GM23338 (cell line): ENCODE data around the gene NEDD4. TPM values are rescaled to one million over a fixed set of nuclear protein-coding genes. Genes with fewer than 3 reads are reported as not detected.

Experiments
- ATAC-seq: fragments of 200-7000 bp; cut with Tn5 transposase; 3 replicates; pipeline ENCODE4 v1.9.1; 2020
- DNase-seq: peaks from one replicate; pipeline ENCODE4 v3.0.0-alpha.2; 2015; ENCODE audit warnings: low spot score
- H2AFZ ChIP-seq: fragments of 200-600 bp; sonication (generic); 2 replicates; pipeline ENCODE4 v1.8.0; 2016; ENCODE audit warnings: antibody characterized with exemption, mild to moderate bottlenecking, moderate library complexity
- H3F3A ChIP-seq: fragments of 200-600 bp; sonication (generic); replicated peaks from 2 replicates; pipeline ENCODE4 v1.8.0; 2017; ENCODE audit warnings: antibody characterized with exemption, mixed run types, low read depth
- H3K27ac ChIP-seq: fragments of 200-600 bp; sonication (generic); 2 replicates; pipeline ENCODE4 v1.6.1; 2016; ENCODE audit warnings: low read depth
- H3K27me3 ChIP-seq: fragments of 200-600 bp; sonication (generic); 2 replicates; pipeline ENCODE4 v1.8.0; 2016; ENCODE audit warnings: mild to moderate bottlenecking, mixed run types, moderate library complexity; ENCODE audit not compliant: insufficient read depth
- H3K36me3 ChIP-seq: fragments of 200-600 bp; sonication (generic); 2 replicates; pipeline ENCODE4 v1.8.0; 2016; ENCODE audit warnings: mild to moderate bottlenecking; ENCODE audit not compliant: insufficient read depth
- H3K4me1 ChIP-seq: fragments of 200-600 bp; sonication (generic); 2 replicates; pipeline ENCODE4 v1.8.0; 2016; ENCODE audit warnings: mild to moderate bottlenecking, moderate library complexity; ENCODE audit not compliant: insufficient read depth
- H3K4me2 ChIP-seq: fragments of 200-600 bp; sonication (generic); 2 replicates; pipeline ENCODE4 v1.7.1; 2017; ENCODE audit warnings: mixed run types
- H3K4me3 ChIP-seq: fragments of 200-600 bp; sonication (generic); 2 replicates; pipeline ENCODE4 v1.6.1; 2016; ENCODE audit warnings: mixed run types
- H3K79me2 ChIP-seq: fragments of 200-600 bp; sonication (generic); replicated peaks from 2 replicates; pipeline ENCODE4 v1.8.0; 2017; ENCODE audit warnings: mild to moderate bottlenecking; ENCODE audit not compliant: insufficient read depth
- H3K9me2 ChIP-seq: fragments of 200-600 bp; sonication (generic); 2 replicates; pipeline ENCODE4 v1.8.0; 2017; ENCODE audit not compliant: insufficient read depth
- H4K20me1 ChIP-seq: fragments of 200-600 bp; sonication (generic); replicated peaks from 2 replicates; pipeline ENCODE4 v1.8.0; 2017; ENCODE audit warnings: mild to moderate bottlenecking; ENCODE audit not compliant: insufficient read depth
- H3K27ac Mint-ChIP-seq: 2 replicates; pipeline ENCODE4 v1.8.0; 2020; ENCODE audit warnings: inconsistent platforms, mild to moderate bottlenecking, moderate library complexity, mixed read lengths
- H3K27me3 Mint-ChIP-seq: 3 replicates; pipeline ENCODE4 v1.8.0; 2022; ENCODE audit warnings: low read depth, mild to moderate bottlenecking, moderate library complexity, mixed read lengths, inconsistent platforms; ENCODE audit not compliant: insufficient read depth, poor library complexity
- H3K36me3 Mint-ChIP-seq: 3 replicates; pipeline ENCODE4 v1.8.0; 2021; ENCODE audit warnings: low read depth, mild to moderate bottlenecking, inconsistent platforms, moderate library complexity, mixed read lengths
- H3K4me1 Mint-ChIP-seq: 3 replicates; pipeline ENCODE4 v1.8.0; 2020; ENCODE audit warnings: mild to moderate bottlenecking, inconsistent platforms, mixed read lengths
- H3K4me3 Mint-ChIP-seq: 3 replicates; pipeline ENCODE4 v1.8.0; 2021; ENCODE audit warnings: moderate library complexity, mild to moderate bottlenecking, inconsistent platforms, mixed read lengths
- H3K9me3 Mint-ChIP-seq: 3 replicates; pipeline ENCODE4 v1.8.0; 2020; ENCODE audit warnings: moderate library complexity, mild to moderate bottlenecking, inconsistent platforms, mixed read lengths
- CTCF ChIP-seq, 2 experiments: fragments of 200-600 bp in 1 of 2; sonication (generic) in 1 of 2; conservative IDR thresholded peaks; 2 replicates each; pipeline versions ENCODE4 v1.5.1 to v1.6.1; 2016 to 2017; ENCODE audit warnings: antibody characterized with exemption in 2 of 2, low read depth in 2 of 2, mild to moderate bottlenecking in 2 of 2, moderate library complexity in 1 of 2
- ETS1 ChIP-seq: IDR thresholded peaks from 2 replicates; pipeline ENCODE4 v1.6.1; 2016; ENCODE audit warnings: antibody characterized with exemption
- EZH2 ChIP-seq: fragments of 200-600 bp; sonication (generic); IDR thresholded peaks from one replicate; pipeline ENCODE4 v1.8.0; 2017; ENCODE audit warnings: antibody characterized with exemption, mild to moderate bottlenecking, low read depth; ENCODE audit not compliant: unreplicated experiment
- EZH2phosphoT487 ChIP-seq: fragments of 200-600 bp; sonication (generic); IDR thresholded peaks from one replicate; pipeline ENCODE4 v1.8.1; 2018; ENCODE audit warnings: antibody characterized with exemption; ENCODE audit not compliant: unreplicated experiment
- NANOG ChIP-seq: IDR thresholded peaks from 2 replicates; pipeline ENCODE4 v1.6.1; 2016; ENCODE audit warnings: antibody characterized with exemption, borderline replicate concordance
- POLR2AphosphoS5 ChIP-seq: IDR thresholded peaks from 2 replicates; pipeline ENCODE4 v1.6.1; 2016; ENCODE audit warnings: antibody characterized with exemption, low read depth
- REST ChIP-seq: IDR thresholded peaks from one replicate; pipeline ENCODE4 v1.6.1; 2018; ENCODE audit warnings: antibody characterized with exemption; ENCODE audit not compliant: unreplicated experiment
- STAT1 ChIP-seq: IDR thresholded peaks from one replicate; pipeline ENCODE4 v1.6.1; 2016; ENCODE audit warnings: antibody characterized with exemption; ENCODE audit not compliant: unreplicated experiment
- ZNF114 ChIP-seq: fragments of 250-450 bp; sonication (Bioruptor Pico); IDR thresholded peaks from 2 replicates; pipeline ENCODE4 v1.5.0; 2020; ENCODE audit warnings: mild to moderate bottlenecking, moderate library complexity
- ZNF331 ChIP-seq: fragments of 250-450 bp; sonication (Bioruptor Pico); IDR thresholded peaks from 2 replicates; pipeline ENCODE4 v1.5.0; 2020; ENCODE audit warnings: low read depth, mild to moderate bottlenecking, moderate library complexity
- polyA plus RNA-seq: library from polyadenylated mRNA; unstranded; fragments of >200 nt; fragmentation: Nextera tagmentation; extraction: Ambion mirVana; gene quantifications from 2 replicates; pipeline ENCODE4 v1.2.1, GENCODE V29; 2016
- total RNA-seq: library from RNA; depleted of rRNA; stranded (reverse); fragments of >200 nt; shearing (Covaris generic); gene quantifications from 2 replicates; pipeline ENCODE4 v1.2.3, GENCODE V29; 2014

The NEDD4 gene
- total and polyA plus RNA-seq, 2 experiments from 2014 or later: 2.1 to 7.2 TPM

- Histone ChIP-seq H3K9me2 (no peaks in the 10 kb centered on the region), H4K20me1 (no peaks in the 10 kb centered on the region), H3K36me3 (no peaks in the 10 kb centered on the region), H3K27ac (no peak overlapping the region), H3K4me2 (no peak overlapping the region), H2AFZ (no peak overlapping the region), H3K79me2 (no peaks in the 10 kb centered on the region), H3K27me3 (no peaks in the 10 kb centered on the region), H3K4me3 (no peak overlapping the region), H3F3A (no peaks in the 10 kb centered on the region), H3K4me1 (peaks cover 10% of the 10 kb centered on the region; the same call in 1 of the 2 replicates)
- no peak for TF ChIP-seq REST
- no peak for TF ChIP-seq ETS1
- DNase-seq (peak; percentile 7), ATAC-seq (peak; percentile 40; the same call in 2 of the 3 replicates)
- Mint-ChIP-seq H3K27me3 (peaks cover 5% of the 10 kb centered on the region), H3K27ac (no peak overlapping the region), H3K4me1 (peaks cover 13% of the 10 kb centered on the region), H3K4me3 (no peak overlapping the region), H3K9me3 (no peaks in the 10 kb centered on the region), H3K36me3 (no peaks in the 10 kb centered on the region)
Measured at GRCh38 chr15:55802600-55803376, 190.6 kb downstream of the NEDD4 start.

- no peak overlapping the region for H3K4me2 ChIP-seq
- Mint-ChIP-seq H3K4me3 (no peak overlapping the region), H3K9me3 (no peaks in the 10 kb centered on the region), H3K27me3 (peaks cover 5% of the 10 kb centered on the region), H3K36me3 (no peaks in the 10 kb centered on the region), H3K27ac (no peak overlapping the region), H3K4me1 (peaks cover 13% of the 10 kb centered on the region)
- peaks cover 10% of the 10 kb centered on the region; the same call in 1 of the 2 replicates for H3K4me1 ChIP-seq
- H3K4me3 ChIP-seq: no peak overlapping the region
- ATAC-seq (no peak), DNase-seq (no peak)
- no peaks in the 10 kb centered on the region for H3K27me3 ChIP-seq
- no peaks in the 10 kb centered on the region for H3K9me2 ChIP-seq
- H3K27ac ChIP-seq: no peak overlapping the region
- no peaks in the 10 kb centered on the region for H3F3A ChIP-seq
- no peaks in the 10 kb centered on the region for H4K20me1 ChIP-seq
- H2AFZ ChIP-seq: peak overlapping the region; percentile 98
- H3K36me3 ChIP-seq: no peaks in the 10 kb centered on the region
- no peaks in the 10 kb centered on the region for H3K79me2 ChIP-seq
- TF ChIP-seq ZNF331 (CRISPR knock-in tag) (no peak), NANOG (no peak), CTCF (conservative IDR thresholded peaks at IDR 0.05; ENCODE audit: low read depth in 2 of 2) (no peak), STAT1 (no peak), EZH2 (no peak), REST (no peak), EZH2phosphoT487 (no peak), ZNF114 (CRISPR knock-in tag) (no peak), ETS1 (no peak), POLR2AphosphoS5 (no peak)
Measured at GRCh38 chr15:55800216-55800615, 193.2 kb downstream of the NEDD4 start.
